Hindlimb muscle (tissue), 1 donor: Measurements from ENCODE around the gene POLRMT. TPM values are rescaled to one million over a fixed set of nuclear protein-coding genes. Genes with fewer than 3 reads are reported as not detected.
"Not testable (repeated sequence)": the region's sequence is repeated elsewhere in the genome, so short reads cannot be mapped to it uniquely, and the experiment has no call there.

ENCODE experiments used
- DNase-seq: peaks from one replicate; pipeline ENCODE4 v3.0.0-alpha.2; 2013
- polyA plus RNA-seq: library from polyadenylated mRNA; unstranded; fragments of 120-200 nt; gene quantifications from one replicate; pipeline ENCODE4 v1.2.1, GENCODE V29; 2013; ENCODE audit not compliant: insufficient read length

Gene POLRMT
- 36.0 TPM for polyA plus RNA-seq

GRCh38 chr19:633068-633785 lies at the start of gene POLRMT:
POLRMT (minus strand) TSS chr19:633537; CDS start chr19:633512, 25 bp downstream.
- DNase-seq, result peak; percentile 99

GRCh38 chr19:682678-683320 lies 49.5 kb upstream of the POLRMT start:
- DNase-seq, result no peak

GRCh38 chr19:681029-682019 lies 48.0 kb upstream of the POLRMT start:
- no peak for DNase-seq

- peak; percentile 96 for DNase-seq
These were observed 47.1 kb upstream of the POLRMT start for GRCh38 chr19:680287-681028.

GRCh38 chr19:679418-680286 lies 46.3 kb upstream of the POLRMT start:
- peak; percentile 84 for DNase-seq

- DNase-seq, result no peak
These were observed 45.6 kb upstream of the POLRMT start for GRCh38 chr19:678791-679388.

GRCh38 chr19:677601-678436 lies 44.5 kb upstream of the POLRMT start:
- DNase-seq, result no peak

GRCh38 chr19:677201-677600 lies 43.9 kb upstream of the POLRMT start:
- no peak for DNase-seq

- no peak for DNase-seq
These were observed 43.2 kb upstream of the POLRMT start, which contains the start of gene FSTL3 for GRCh38 chr19:676339-677105. FSTL3 (plus strand) TSS chr19:676392; CDS start chr19:676424, 32 bp downstream.

- no peak for DNase-seq
These were observed 42.6 kb upstream of the POLRMT start for GRCh38 chr19:676007-676338.

GRCh38 chr19:674282-675151 lies 41.2 kb upstream of the POLRMT start:
- no peak for DNase-seq

- DNase-seq, result no peak
These were observed 37.3 kb upstream of the POLRMT start for GRCh38 chr19:670609-671075.

GRCh38 chr19:668675-669434 lies 35.5 kb upstream of the POLRMT start:
- DNase-seq, result not testable (repeated sequence)

GRCh38 chr19:666985-667573 lies 33.7 kb upstream of the POLRMT start:
- not testable (repeated sequence) for DNase-seq

- peak; percentile 80 for DNase-seq
These were observed 31.6 kb upstream of the POLRMT start for GRCh38 chr19:664913-665443.

GRCh38 chr19:663682-664117 lies 30.4 kb upstream of the POLRMT start:
- DNase-seq, result no peak
